Immature natural killer cell (primary cell): Measurements from ENCODE around the gene KATNBL1. TPM values are rescaled to one million over a fixed set of nuclear protein-coding genes. Genes with fewer than 3 reads are reported as not detected.
"Not testable (repeated sequence)": the region's sequence is repeated elsewhere in the genome, so short reads cannot be mapped to it uniquely, and the experiment has no call there.

ENCODE experiments used
- DNase-seq, 3 donors: peaks; one replicate each; pipeline ENCODE4 v3.0.0; 2022; ENCODE audit warnings: mixed read lengths in 1 of 3
- H3K27ac Mint-ChIP-seq, 6 donors: one replicate each; pipeline ENCODE4 v1.8.0; 2020; ENCODE audit warnings: mixed read lengths in 6 of 6, mild to moderate bottlenecking in 5 of 6, inconsistent platforms in 4 of 6, moderate library complexity in 3 of 6
- H3K27me3 Mint-ChIP-seq, 3 donors: one replicate each; pipeline ENCODE4 v1.8.0; 2020 to 2021; ENCODE audit warnings: low read depth in 3 of 3, mild to moderate bottlenecking in 3 of 3, mixed read lengths in 3 of 3, moderate library complexity in 3 of 3, inconsistent platforms in 1 of 3
- H3K36me3 Mint-ChIP-seq, 3 donors: one replicate each; pipeline ENCODE4 v1.8.0; 2020; ENCODE audit warnings: mixed read lengths in 3 of 3, inconsistent platforms in 2 of 3, mild to moderate bottlenecking in 2 of 3
- H3K4me1 Mint-ChIP-seq, 2 donors: one replicate each; pipeline ENCODE4 v1.8.0; 2020; ENCODE audit warnings: inconsistent platforms in 2 of 2, mild to moderate bottlenecking in 2 of 2, mixed read lengths in 2 of 2, moderate library complexity in 1 of 2
- H3K4me3 Mint-ChIP-seq, 5 donors: one replicate each; pipeline ENCODE4 v1.8.0; 2020; ENCODE audit warnings: mild to moderate bottlenecking in 5 of 5, mixed read lengths in 5 of 5, inconsistent platforms in 3 of 5, moderate library complexity in 3 of 5
- H3K9me3 Mint-ChIP-seq, 6 donors: one replicate each; pipeline ENCODE4 v1.8.0; 2020; ENCODE audit warnings: mild to moderate bottlenecking in 6 of 6, mixed read lengths in 6 of 6, inconsistent platforms in 4 of 6, moderate library complexity in 3 of 6
- polyA plus RNA-seq, 3 donors: library from polyadenylated mRNA; unstranded; fragments of 300-500 nt; fragmentation: Illumina TruSeq; gene quantifications; one replicate each; pipeline ENCODE4 v1.2.3, GENCODE V29; 2021

KATNBL1 gene
- polyA plus RNA-seq, 3 donors from 2014 or later, result 24.7 to 30.5 (median 26.9) TPM

GRCh38 chr15:34165987-34166573 lies 43.8 kb downstream of the KATNBL1 start:
- DNase-seq, H3K27ac Mint-ChIP-seq, H3K4me3 Mint-ChIP-seq, H3K27me3 Mint-ChIP-seq: not testable (repeated sequence)
- peaks cover 25 to 37% (median 29%) of the 10 kb centered on the region in 3 donors for H3K36me3 Mint-ChIP-seq
- H3K9me3 Mint-ChIP-seq, result peaks cover 4 to 18% (median 14%) of the 10 kb centered on the region in 6 donors
- peaks cover 30 to 47% of the 10 kb centered on the region in 2 donors for H3K4me1 Mint-ChIP-seq

DNA sequence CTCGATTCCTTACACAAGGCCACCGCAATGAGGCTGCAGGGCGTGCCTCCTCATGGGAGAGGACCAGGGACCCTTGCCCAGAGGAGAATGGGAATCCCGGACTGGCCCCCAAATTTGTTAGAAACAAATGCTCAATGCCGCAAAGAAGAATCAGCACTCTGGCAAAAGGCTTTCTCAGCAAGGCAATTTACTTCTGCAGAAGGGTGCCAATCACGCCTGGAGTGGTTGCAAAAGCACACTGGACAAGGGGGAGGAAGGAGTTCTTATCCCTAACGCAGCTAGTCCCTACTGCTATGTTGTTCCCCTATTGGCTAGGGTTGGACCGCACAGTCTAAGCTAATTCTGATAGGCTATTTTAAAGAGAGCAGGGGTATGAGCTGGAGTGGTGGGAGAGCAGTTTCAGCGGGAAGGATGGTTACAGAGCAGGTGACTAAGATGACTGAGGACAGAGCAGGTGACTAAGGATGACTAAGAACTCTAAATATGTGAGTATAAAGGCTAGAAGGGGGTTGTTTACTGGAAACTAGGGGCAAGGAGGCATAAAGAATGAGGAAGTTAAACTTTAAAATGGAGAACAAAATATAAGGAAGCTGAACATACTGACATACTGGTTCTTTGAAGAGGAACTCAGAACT lies 48.5 kb downstream of the KATNBL1 start:
- Mint-ChIP-seq H3K9me3 (peaks cover 4 to 24% (median 15%) of the 10 kb centered on the region in 6 donors), H3K27ac (peak overlapping the region in 1 of 6 donors; percentile 53), H3K27me3 (no peaks in the 10 kb centered on the region), H3K4me1 (peaks cover 0 to 9% of the 10 kb centered on the region in 2 donors), H3K4me3 (no peak overlapping the region), H3K36me3 (peaks cover 48 to 73% (median 69%) of the 10 kb centered on the region in 3 donors)
- DNase-seq, result no peak

DNA sequence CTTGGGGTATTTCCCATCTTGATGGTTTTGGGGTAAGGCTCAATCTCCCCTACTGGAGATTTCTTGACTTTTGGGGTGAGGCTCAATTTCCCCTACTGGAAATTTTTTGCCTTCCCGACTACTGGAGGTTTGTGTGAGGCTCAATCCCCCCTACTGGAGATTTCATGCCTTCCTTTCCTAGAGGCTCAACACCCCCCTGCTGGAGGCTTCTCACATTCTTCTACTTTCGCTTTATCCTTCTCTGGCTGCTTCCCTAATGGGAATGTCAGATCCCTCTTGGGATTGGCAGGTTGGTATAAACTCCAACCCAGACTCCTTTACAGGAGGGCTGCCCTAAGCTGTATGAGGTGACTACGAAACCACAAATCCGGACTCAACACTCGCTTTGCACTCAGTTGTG lies 49.2 kb downstream of the KATNBL1 start:
- H3K4me3 Mint-ChIP-seq, result no peak overlapping the region

DNA sequence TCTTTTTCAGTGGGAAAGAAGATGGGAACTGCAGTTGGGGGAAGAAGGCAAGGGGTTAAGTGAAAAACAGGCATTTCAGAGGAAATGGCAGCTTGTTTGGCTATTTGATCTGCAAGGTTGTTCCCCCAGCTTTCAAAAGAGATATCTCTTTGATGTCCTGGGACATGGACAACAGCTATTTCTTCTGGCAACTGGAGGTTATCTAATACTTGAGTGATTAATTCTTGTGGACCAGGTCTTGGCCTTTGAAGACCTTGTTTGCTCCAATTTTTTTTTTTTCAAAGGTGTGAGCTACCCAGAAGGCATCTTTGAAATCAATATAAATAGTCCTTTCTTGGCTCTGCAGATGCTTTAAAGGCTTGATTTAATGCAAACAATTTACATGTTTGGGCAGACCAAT lies 51.5 kb downstream of the KATNBL1 start:
- Mint-ChIP-seq H3K36me3 (peaks cover 59 to 90% (median 90%) of the 10 kb centered on the region in 3 donors), H3K27ac (no peak overlapping the region), H3K9me3 (peaks cover 8 to 49% (median 29%) of the 10 kb centered on the region in 6 donors), H3K4me1 (no peaks in the 10 kb centered on the region), H3K4me3 (no peak overlapping the region), H3K27me3 (no peaks in the 10 kb centered on the region)
- DNase-seq, result no peak

More for the DNA sequence above, 49.2 kb downstream of the KATNBL1 start:
- Mint-ChIP-seq H3K4me1 (peaks cover 0 to 8% of the 10 kb centered on the region in 2 donors), H3K27ac (no peak overlapping the region), H3K27me3 (no peaks in the 10 kb centered on the region), H3K36me3 (peaks cover 51 to 80% (median 76%) of the 10 kb centered on the region in 3 donors), H3K9me3 (peaks cover 6 to 31% (median 18%) of the 10 kb centered on the region in 6 donors)
- DNase-seq, result no peak

DNA sequence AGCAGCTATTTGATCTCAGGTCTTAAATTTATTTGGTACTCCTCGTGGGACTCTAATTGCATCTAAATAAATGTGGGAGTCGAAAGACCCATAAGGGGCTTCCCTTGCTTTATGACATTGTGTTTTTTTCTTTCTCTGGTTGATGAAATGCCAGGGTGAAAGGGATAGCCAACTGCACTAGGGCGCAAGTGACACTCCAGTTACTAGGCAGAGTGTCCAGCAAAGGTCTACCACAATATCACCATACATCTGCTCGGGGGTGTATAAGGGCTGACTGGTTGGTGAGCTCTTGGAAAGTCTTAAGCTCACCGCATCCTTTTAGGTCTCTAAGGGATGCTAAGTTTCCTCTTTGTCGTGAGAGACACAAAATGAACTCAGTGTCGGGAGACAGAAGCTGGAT lies 54.0 kb downstream of the KATNBL1 start:
- Mint-ChIP-seq H3K4me3 (no peak overlapping the region), H3K9me3 (peaks cover 3 to 34% (median 15%) of the 10 kb centered on the region in 6 donors), H3K27ac (no peak overlapping the region), H3K36me3 (peaks cover 49 to 79% (median 77%) of the 10 kb centered on the region in 3 donors), H3K4me1 (no peaks in the 10 kb centered on the region), H3K27me3 (no peaks in the 10 kb centered on the region)
- no peak for DNase-seq

GRCh38 chr15:34154725-34155204 lies 55.1 kb downstream of the KATNBL1 start:
- DNase-seq, result no peak
- Mint-ChIP-seq H3K4me1 (no peaks in the 10 kb centered on the region), H3K4me3 (no peak overlapping the region), H3K27me3 (no peaks in the 10 kb centered on the region), H3K36me3 (peaks cover 43 to 80% (median 71%) of the 10 kb centered on the region in 3 donors), H3K27ac (no peak overlapping the region), H3K9me3 (peaks cover 3 to 26% (median 11%) of the 10 kb centered on the region in 6 donors)

- H3K4me3 Mint-ChIP-seq, result no peak overlapping the region
- no peaks in the 10 kb centered on the region for H3K27me3 Mint-ChIP-seq
- peak overlapping the region in 1 of 6 donors; percentile 78 for H3K27ac Mint-ChIP-seq
Observed at GRCh38 chr15:34147371-34148140, 62.3 kb downstream of the KATNBL1 start.

GRCh38 chr15:34133511-34133910 lies 76.4 kb downstream of the KATNBL1 start:
- Mint-ChIP-seq H3K27ac (no peak overlapping the region), H3K4me3 (no peak overlapping the region), H3K36me3 (peaks cover 0 to 5% (median 0%) of the 10 kb centered on the region in 3 donors)

More at GRCh38 chr15:34147371-34148140, 62.3 kb downstream of the KATNBL1 start:
- peaks cover 15 to 26% (median 24%) of the 10 kb centered on the region in 3 donors for H3K36me3 Mint-ChIP-seq
- H3K4me1 Mint-ChIP-seq, result no peaks in the 10 kb centered on the region
- no peak for DNase-seq
- no peaks in the 10 kb centered on the region for H3K9me3 Mint-ChIP-seq

GRCh38 chr15:34132881-34133280 lies 77.0 kb downstream of the KATNBL1 start:
- Mint-ChIP-seq H3K9me3 (peaks cover 0 to 2% (median 0%) of the 10 kb centered on the region in 6 donors), H3K36me3 (peaks cover 0 to 5% (median 0%) of the 10 kb centered on the region in 3 donors), H3K27ac (no peak overlapping the region), H3K27me3 (no peaks in the 10 kb centered on the region), H3K4me1 (peaks cover 0 to 2% of the 10 kb centered on the region in 2 donors), H3K4me3 (no peak overlapping the region)
- DNase-seq, result no peak

More at GRCh38 chr15:34133511-34133910, 76.4 kb downstream of the KATNBL1 start:
- no peaks in the 10 kb centered on the region for H3K4me1 Mint-ChIP-seq
- DNase-seq, result no peak
- H3K27me3 Mint-ChIP-seq, result no peaks in the 10 kb centered on the region
- peaks cover 0 to 2% (median 0%) of the 10 kb centered on the region in 6 donors for H3K9me3 Mint-ChIP-seq

DNA sequence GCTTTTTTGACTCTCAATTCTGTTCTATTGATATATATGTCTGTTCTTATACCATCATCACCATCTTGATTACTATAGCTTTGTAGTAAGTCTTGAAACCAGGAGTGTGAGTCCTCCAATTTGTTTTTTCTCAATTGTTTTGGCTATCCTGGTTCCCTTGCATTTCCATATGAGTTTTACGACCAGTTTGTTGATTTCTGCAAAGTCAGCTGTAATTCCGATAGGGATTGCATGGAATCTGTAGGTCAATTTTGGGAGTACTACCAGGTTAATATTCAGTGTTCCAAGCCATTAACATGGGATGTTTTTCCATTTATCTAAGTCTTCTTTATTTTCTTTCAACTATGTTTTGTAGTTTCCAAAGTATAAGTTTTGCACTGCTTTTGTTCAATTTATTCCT lies 81.0 kb downstream of the KATNBL1 start:
- peaks cover 0 to 3% (median 2%) of the 10 kb centered on the region in 3 donors for H3K27me3 Mint-ChIP-seq
- no peaks in the 10 kb centered on the region for H3K36me3 Mint-ChIP-seq
- H3K9me3 Mint-ChIP-seq, result peaks cover 0 to 2% (median 0%) of the 10 kb centered on the region in 6 donors
- H3K4me3 Mint-ChIP-seq, result no peak overlapping the region
- H3K4me1 Mint-ChIP-seq, result peaks cover 0 to 7% of the 10 kb centered on the region in 2 donors
- DNase-seq, result no peak
- no peak overlapping the region for H3K27ac Mint-ChIP-seq

DNA sequence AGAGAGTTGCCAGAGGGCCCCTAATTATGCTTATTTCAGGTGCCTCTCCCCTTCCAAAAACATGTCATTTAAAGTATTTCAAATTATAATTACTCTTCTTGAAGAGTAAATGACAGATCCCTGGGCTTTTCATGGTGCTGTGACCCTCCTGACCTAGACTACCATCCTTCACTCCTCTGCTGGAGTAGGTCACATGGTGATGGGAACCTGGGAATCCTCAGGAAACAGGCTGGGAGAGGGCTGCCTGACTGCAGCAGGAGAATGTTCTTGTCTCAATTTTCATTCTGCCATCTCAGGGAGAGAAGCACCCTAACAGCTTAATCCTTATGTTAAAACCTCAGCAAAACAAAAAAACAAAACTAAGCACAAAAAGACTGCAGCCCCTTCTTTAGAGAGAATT lies 83.4 kb downstream of the KATNBL1 start:
- Mint-ChIP-seq H3K4me1 (peaks cover 0 to 7% of the 10 kb centered on the region in 2 donors), H3K27me3 (peaks cover 4% of the 10 kb centered on the region in 3 donors), H3K9me3 (peaks cover 0 to 2% (median 0%) of the 10 kb centered on the region in 6 donors), H3K36me3 (no peaks in the 10 kb centered on the region), H3K27ac (no peak overlapping the region), H3K4me3 (no peak overlapping the region)
- DNase-seq, result no peak

- Mint-ChIP-seq H3K36me3 (no peaks in the 10 kb centered on the region), H3K27ac (no peak overlapping the region), H3K9me3 (peaks cover 0 to 3% (median 0%) of the 10 kb centered on the region in 6 donors), H3K27me3 (peaks cover 4 to 9% (median 4%) of the 10 kb centered on the region in 3 donors), H3K4me3 (no peak overlapping the region), H3K4me1 (peaks cover 0 to 7% of the 10 kb centered on the region in 2 donors)
- DNase-seq, result no peak
Observed at GRCh38 chr15:34125945-34126344, 84.0 kb downstream of the KATNBL1 start.

- H3K4me3 Mint-ChIP-seq, result no peak overlapping the region
- peaks cover 0 to 3% (median 0%) of the 10 kb centered on the region in 6 donors for H3K9me3 Mint-ChIP-seq
- peaks cover 0 to 7% of the 10 kb centered on the region in 2 donors for H3K4me1 Mint-ChIP-seq
- no peak overlapping the region for H3K27ac Mint-ChIP-seq
- H3K36me3 Mint-ChIP-seq, result peaks cover 0 to 4% (median 0%) of the 10 kb centered on the region in 3 donors
- peaks cover 4 to 13% (median 8%) of the 10 kb centered on the region in 3 donors for H3K27me3 Mint-ChIP-seq
- DNase-seq, result no peak
Observed at GRCh38 chr15:34124651-34125050, 85.2 kb downstream of the KATNBL1 start.
